RWPE1 (cell line): ENCODE results near the gene METTL1.

Experiments used
- CTCF ChIA-PET: fragments of 350-600 bp; sonication (Branson Sonifier 250); formaldehyde crosslinking; extraction: SDS; loops from one replicate; lab custom pipeline; 2021; lab: Yijun Ruan, JAX
- POLR2A ChIA-PET: fragments of 400-600 bp; formaldehyde crosslinking; extraction: SDS; loops from one replicate; lab custom pipeline; 2020; ENCODE audit warnings: antibody characterized with exemption; ENCODE audit not compliant: low non-redundant PET; lab: Yijun Ruan, JAX
- DNase-seq: peaks from one replicate; pipeline ENCODE4 v3.0.0; 2012; ENCODE audit warnings: low spot score
- H3K27ac ChIP-seq: fragments of 450-650 bp; 2 replicates; pipeline ENCODE4 v1.5.1; 2017
- CTCF ChIP-seq: fragments of 450-650 bp; conservative IDR thresholded peaks from 2 replicates; pipeline ENCODE4 v1.5.1; 2017; ENCODE audit warnings: low read depth, mild to moderate bottlenecking

Gene METTL1

GRCh38 chr12:57815177-57816000, 43.5 kb upstream of the METTL1 start:
- no peak for DNase-seq
- no peak for TF ChIP-seq CTCF
- POLR2A ChIA-PET = interaction anchor here (0.5 kb wide), 1 partner anchor 64 kb away, joined by 3 read pairs; no protein-coding TSS in a partner anchor
- CTCF ChIA-PET = interaction anchor here (0.5 to 0.7 kb wide), 2 partner anchors 24 to 81 kb away, joined by 3 read pairs; no protein-coding TSS in a partner anchor
- peak overlapping the region; percentile 17; the same call in 1 of the 2 replicates for H3K27ac ChIP-seq

GRCh38 chr12:57813971-57814772, 42.3 kb upstream of the METTL1 start:
- H3K27ac ChIP-seq = no peak overlapping the region
- no peak for TF ChIP-seq CTCF
- DNase-seq = no peak
- POLR2A ChIA-PET = no interaction called here
- CTCF ChIA-PET = interaction anchor here (0.9 to 3.2 kb wide), 2 partner anchors 11 to 1901 kb away, joined by 4 to 12 read pairs; no protein-coding TSS in a partner anchor

- ChIA-PET POLR2A (no interaction called here), CTCF (interaction anchor here (0.6 to 3.2 kb wide), 2 partner anchors 10 to 126 kb away, joined by 3 to 12 read pairs; no protein-coding TSS in a partner anchor)
These were observed 41.4 kb upstream of the METTL1 start for GRCh38 chr12:57813111-57813970.

DNA sequence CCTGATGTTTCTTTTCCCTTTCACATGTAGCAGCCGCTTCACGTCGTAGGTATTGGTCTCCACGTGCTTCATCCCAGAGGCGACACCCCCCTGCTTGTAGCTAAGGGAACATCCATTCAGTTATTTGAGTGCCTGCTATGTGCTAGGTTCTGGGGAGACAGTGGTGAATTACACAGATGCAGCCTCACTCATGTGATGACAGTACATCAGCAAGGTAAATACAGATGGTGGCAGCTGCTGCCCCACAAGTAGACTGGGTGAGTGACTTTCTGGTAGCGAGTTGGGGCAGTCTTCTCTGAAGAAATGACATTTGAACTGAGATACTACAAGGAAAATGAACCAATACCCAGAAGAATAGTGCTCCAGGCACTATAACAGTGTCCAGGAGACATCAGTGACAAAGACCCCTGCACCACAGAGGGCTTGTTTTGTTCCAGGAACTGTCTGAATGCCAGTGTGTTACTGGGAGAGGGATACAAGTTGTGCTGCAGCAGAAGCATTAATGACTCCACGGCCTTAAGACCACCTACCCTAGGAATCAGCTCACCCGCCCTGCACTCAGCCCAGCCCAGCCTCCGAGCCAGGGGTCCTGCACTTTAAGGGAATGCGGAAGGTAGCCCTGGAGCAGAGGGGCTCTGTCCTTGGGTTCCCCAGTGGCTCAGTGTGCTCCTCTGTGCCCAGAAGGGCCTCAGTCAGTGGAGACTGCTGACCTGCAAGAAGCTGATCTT, 39.3 kb upstream of the METTL1 start:
- no peak for DNase-seq
- peak overlapping the region; percentile 34 for H3K27ac ChIP-seq
- POLR2A ChIA-PET = no interaction called here
- CTCF ChIA-PET = interaction anchor here (3.2 kb wide), 1 partner anchor 8 kb away, joined by 12 read pairs; no protein-coding TSS in a partner anchor
- no peak for TF ChIP-seq CTCF

More at GRCh38 chr12:57813111-57813970, 41.4 kb upstream of the METTL1 start:
- DNase-seq = no peak
- H3K27ac ChIP-seq = 0 out of 2 replicates have a peak overlapping the region, but pooled peaks have one; percentile 4
- TF ChIP-seq CTCF = no peak

DNA sequence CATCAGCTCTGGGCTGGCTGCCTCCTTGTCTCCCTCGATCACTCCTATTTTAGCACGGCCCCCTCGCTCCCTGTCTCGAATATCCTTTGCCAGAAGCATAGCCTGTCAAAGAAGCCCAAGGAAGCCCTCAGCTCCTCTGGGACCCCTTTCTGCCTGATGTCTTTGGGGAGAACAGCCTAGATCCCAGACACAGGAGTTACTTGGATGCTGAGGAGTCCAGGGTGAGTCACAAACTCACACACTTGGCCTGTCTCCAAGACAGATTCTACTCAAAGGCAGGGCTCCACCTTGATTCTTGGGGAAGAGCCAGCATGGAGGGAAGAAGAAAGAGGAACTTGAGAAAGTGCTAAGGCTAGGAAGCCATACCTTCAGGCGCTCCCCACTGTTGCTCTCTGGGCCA, 38.5 kb upstream of the METTL1 start:
- peak overlapping the region; percentile 34 for H3K27ac ChIP-seq
- no peak for TF ChIP-seq CTCF
- ChIA-PET CTCF (interaction anchor here (0.6 kb wide), 1 partner anchor 82 kb away, joined by 3 read pairs; no protein-coding TSS in a partner anchor), POLR2A (interaction anchor here (0.6 kb wide), 1 partner anchor 77 kb away, joined by 3 read pairs; no protein-coding TSS in a partner anchor)
- DNase-seq = peak; percentile 69
